Renal pelvis (tissue), 12 donors: ENCODE results near the gene ZNF670. TPM values are rescaled to one million over a fixed set of nuclear protein-coding genes. Genes with fewer than 3 reads are reported as not detected.
"Not testable (repeated sequence)": the region's sequence is repeated elsewhere in the genome, so short reads cannot be mapped to it uniquely, and the experiment has no call there.

ENCODE experiments used
- DNase-seq: peaks from one replicate; pipeline ENCODE4 v3.0.0-alpha.2; 2013
- long read RNA-seq, 16 experiments: transcript quantifications; one replicate each; lab custom pipeline, GENCODE V29; 2026
- polyA plus RNA-seq, 3 donors: library from polyadenylated mRNA; unstranded; fragments of 120-200 nt; gene quantifications; one replicate each; pipeline ENCODE4 v1.2.1, GENCODE V29; 2013; ENCODE audit not compliant: insufficient read length in 3 of 3

The ZNF670 gene
- 1 to 10 TPM; 6.6 to 7.9 (median 7.2) TPM for polyA plus RNA-seq
- long read RNA-seq, donor 1, partial matches to known transcripts, result 0 of 2 reads
- long read RNA-seq, donor 1, other reads (novel, unspliced or antisense), result 0 of 2 reads
- long read RNA-seq, donor 2, partial matches to known transcripts, result 0 of 1 reads
- long read RNA-seq, donor 2, other reads (novel, unspliced or antisense), result 0 of 1 reads
- long read RNA-seq, donor 3, partial matches to known transcripts, result 0 of 3 reads
- long read RNA-seq, donor 3, other reads (novel, unspliced or antisense), result 0 of 3 reads
- long read RNA-seq, donor 4, partial matches to known transcripts, result 0 of 1 reads
- long read RNA-seq, donor 4, other reads (novel, unspliced or antisense), result 0 of 1 reads
- long read RNA-seq, donor 5, result 0 reads
- long read RNA-seq, donor 6, transcript ZNF670-201 (4 exons, 1,994 nt), result major isoform, 5 of 5 reads
- long read RNA-seq, donor 6, partial matches to known transcripts, result 0 of 5 reads
- long read RNA-seq, donor 6, other reads (novel, unspliced or antisense), result 0 of 5 reads
- long read RNA-seq, donor 7, partial matches to known transcripts, result 0 of 4 reads
- long read RNA-seq, donor 7, other reads (novel, unspliced or antisense), result 0 of 4 reads
- long read RNA-seq, donor 8, result 0 reads
- long read RNA-seq, donor 9, partial matches to known transcripts, result 0 of 3 reads
- long read RNA-seq, donor 9, other reads (novel, unspliced or antisense), result 0 of 3 reads
- long read RNA-seq, donor 10, partial matches to known transcripts, result 0 of 4 reads
- long read RNA-seq, donor 10, other reads (novel, unspliced or antisense), result 0 of 4 reads
- long read RNA-seq, donor 11, partial matches to known transcripts, result 0 of 2 reads
- long read RNA-seq, donor 11, other reads (novel, unspliced or antisense), result 0 of 2 reads
- long read RNA-seq, donor 12, partial matches to known transcripts, result 0 of 3 reads
- long read RNA-seq, donor 12, other reads (novel, unspliced or antisense), result 0 of 3 reads
- long read RNA-seq, donor 13, partial matches to known transcripts, result 0 of 2 reads
- long read RNA-seq, donor 13, other reads (novel, unspliced or antisense), result 0 of 2 reads
- long read RNA-seq, donor 14, result 0 reads
- long read RNA-seq, donor 15, transcript ZNF670-201 (4 exons, 1,994 nt), result major isoform, 5 of 5 reads
- long read RNA-seq, donor 15, partial matches to known transcripts, result 0 of 5 reads
- long read RNA-seq, donor 15, other reads (novel, unspliced or antisense), result 0 of 5 reads
- long read RNA-seq, donor 16, partial matches to known transcripts, result 0 of 2 reads
- long read RNA-seq, donor 16, other reads (novel, unspliced or antisense), result 0 of 2 reads

- DNase-seq, result peak; percentile 96
Observed at GRCh38 chr1:247078258-247079140, at the start of gene ZNF670. Gene ZNF670, minus strand, starts transcription at chr1:247078811. Its CDS starts 215 bp downstream, at chr1:247078596.

- not testable (repeated sequence) for DNase-seq
Observed at GRCh38 chr1:247127519-247128282, 49.1 kb upstream of the ZNF670 start.

- DNase-seq, result not testable (repeated sequence)
Observed at GRCh38 chr1:247126601-247127000, 48.0 kb upstream of the ZNF670 start.

- not testable (repeated sequence) for DNase-seq
Observed at GRCh38 chr1:247126166-247126565, 47.6 kb upstream of the ZNF670 start.

GRCh38 chr1:247121382-247121781 lies 42.8 kb upstream of the ZNF670 start:
- no peak for DNase-seq

- DNase-seq, result not testable (repeated sequence)
Observed at GRCh38 chr1:247120408-247120668, 41.7 kb upstream of the ZNF670 start.

GRCh38 chr1:247119600-247120407 lies 41.2 kb upstream of the ZNF670 start:
- DNase-seq, result no peak

GRCh38 chr1:247118946-247119446 lies 40.4 kb upstream of the ZNF670 start:
- DNase-seq, result no peak

GRCh38 chr1:247115545-247115944 lies 36.9 kb upstream of the ZNF670 start:
- DNase-seq, result no peak

GRCh38 chr1:247115141-247115510 lies 36.5 kb upstream of the ZNF670 start:
- no peak for DNase-seq

- no peak for DNase-seq
Observed at GRCh38 chr1:247114351-247115140, 35.9 kb upstream of the ZNF670 start.

GRCh38 chr1:247113733-247114271 lies 35.2 kb upstream of the ZNF670 start:
- no peak for DNase-seq

GRCh38 chr1:247113094-247113497 lies 34.5 kb upstream of the ZNF670 start:
- DNase-seq, result no peak

- peak; percentile 12 for DNase-seq
Observed at GRCh38 chr1:247112479-247112781, 33.8 kb upstream of the ZNF670 start.

- DNase-seq, result peak; percentile 51
Observed at GRCh38 chr1:247111700-247112478, 33.3 kb upstream of the ZNF670 start.

GRCh38 chr1:247111259-247111699 lies 32.7 kb upstream of the ZNF670 start:
- DNase-seq, result peak; percentile 40

- DNase-seq, result peak; percentile 24
Observed at GRCh38 chr1:247110627-247111258, 32.1 kb upstream of the ZNF670 start.
